Inferior parietal cortex (tissue), 1 donor: ENCODE data around the gene GTF2A2.

Experiments used
- DNase-seq: peaks from one replicate; pipeline ENCODE4 v3.0.0-alpha.2; 2016; ENCODE audit errors: extremely low spot score

Gene GTF2A2

DNA sequence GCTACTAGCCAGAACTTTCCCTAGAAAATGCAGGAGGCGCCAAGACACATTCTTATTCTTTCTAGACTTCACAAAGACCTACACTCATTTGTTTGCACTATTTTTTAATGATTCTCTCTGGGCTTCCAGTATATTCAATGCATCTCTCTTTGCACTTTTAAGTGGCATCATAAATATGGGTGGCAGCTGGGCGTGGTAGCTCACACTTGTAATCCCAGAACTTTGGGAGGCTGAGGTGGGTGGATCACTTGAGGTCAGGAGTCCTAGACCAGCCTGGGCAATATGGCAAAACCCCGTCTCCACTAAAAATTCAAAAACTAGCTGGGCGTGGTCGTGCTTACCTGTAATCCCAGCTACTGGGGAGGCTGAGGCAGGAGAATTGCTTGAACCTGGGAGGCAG lies 51.3 kb downstream of the GTF2A2 start:
- DNase-seq = no peak

DNA sequence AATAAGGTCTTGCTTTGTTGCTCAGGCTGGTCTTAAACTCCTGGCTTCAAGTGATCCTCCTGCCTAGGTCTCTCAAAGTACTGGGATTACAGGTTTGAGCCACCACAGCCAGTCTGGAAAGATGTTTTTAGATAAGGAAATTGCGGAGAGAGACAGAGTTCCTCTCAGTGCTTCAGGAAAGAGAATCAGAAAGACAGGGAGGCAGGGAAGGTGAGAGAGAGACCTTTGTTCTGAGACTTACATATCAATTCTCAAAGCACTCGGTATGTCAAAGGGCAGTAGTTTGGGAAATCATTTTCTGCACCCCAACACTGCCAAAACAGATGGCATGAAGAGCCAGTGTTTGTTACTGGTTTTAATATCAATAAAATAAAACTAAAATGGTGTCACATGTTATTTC lies 58.9 kb downstream of the GTF2A2 start:
- DNase-seq = no peak

- no peak for DNase-seq
These were observed 60.7 kb downstream of the GTF2A2 start for GRCh38 chr15:59596640-59597039.

DNA sequence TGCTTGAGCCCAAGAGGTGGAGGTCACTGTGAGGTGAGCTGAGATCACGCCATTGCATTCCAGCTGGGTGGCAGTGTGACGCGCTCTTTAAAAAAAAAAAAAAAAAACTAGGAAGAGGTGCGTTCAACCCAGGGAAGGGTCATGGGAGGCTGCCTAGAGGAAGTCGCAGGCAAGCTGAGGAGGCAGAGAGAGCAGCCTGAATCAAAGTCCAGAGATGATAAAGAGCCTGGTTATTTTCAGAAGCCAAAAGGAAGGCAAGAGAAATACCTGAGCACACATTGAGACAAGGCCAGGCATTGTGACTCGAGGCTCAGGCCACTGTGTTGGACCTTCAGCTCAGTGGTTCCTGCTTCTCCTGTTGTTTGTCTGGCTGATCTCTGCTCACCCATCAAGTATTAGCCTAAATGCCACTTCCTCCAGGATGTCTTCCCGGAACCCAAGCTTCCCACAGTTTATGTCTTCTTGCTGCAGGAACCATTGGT lies 61.8 kb downstream of the GTF2A2 start:
- DNase-seq = no peak

DNA sequence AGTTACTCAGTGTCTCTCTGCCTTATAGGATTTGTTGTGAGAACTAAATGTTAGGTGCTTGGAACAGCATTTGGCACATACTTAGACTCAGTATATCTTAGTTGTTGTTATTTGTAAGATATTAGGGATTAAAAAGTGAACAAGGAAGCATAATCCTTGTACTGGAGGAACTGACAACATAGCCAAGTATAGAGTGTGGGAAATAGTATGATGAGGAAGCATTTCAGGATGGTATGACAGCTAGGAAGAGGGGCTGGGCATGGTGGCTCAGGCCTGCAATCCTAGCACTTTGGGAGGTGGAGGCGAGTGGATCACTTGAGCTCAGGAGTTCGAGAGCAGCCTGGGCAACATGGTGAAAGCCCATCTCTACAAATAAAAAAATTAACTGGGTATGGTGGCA lies 62.3 kb downstream of the GTF2A2 start:
- no peak for DNase-seq

GRCh38 chr15:59594493-59594942 lies 62.8 kb downstream of the GTF2A2 start:
- no peak for DNase-seq

- no peak for DNase-seq
These were observed 66.0 kb downstream of the GTF2A2 start for GRCh38 chr15:59591356-59591755.

GRCh38 chr15:59590027-59590426 lies 67.3 kb downstream of the GTF2A2 start:
- DNase-seq = no peak
